Jurkat, Clone E6-1 (cell line): ENCODE measurements around the gene CALML4. TPM values are rescaled to one million over a fixed set of nuclear protein-coding genes. Genes with fewer than 3 reads are reported as not detected.
"Not testable (repeated sequence)": the region's sequence is repeated elsewhere in the genome, so short reads cannot be mapped to it uniquely, and the experiment has no call there.

Source experiments
- DNase-seq: peaks from one replicate; pipeline ENCODE4 v3.0.0-alpha.2; 2011; ENCODE audit warnings: low read depth, low spot score
- H3K4me3 ChIP-seq: 2 replicates; pipeline ENCODE4 v1.5.1; 2011; ENCODE audit warnings: mild to moderate bottlenecking, low read length, control low read depth, moderate library complexity
- polyA plus RNA-seq: library from polyadenylated mRNA; unstranded; fragments of >200 nt; gene quantifications from one replicate; pipeline ENCODE4 v1.2.1, GENCODE V29; 2012; ENCODE audit warnings: missing spikeins; ENCODE audit not compliant: insufficient read length, insufficient read depth

CALML4 gene
- 25.9 TPM for polyA plus RNA-seq

- no peak for DNase-seq
- no peak within 1 kb of the TSS for H3K4me3 ChIP-seq
Observed at GRCh38 chr15:68204776-68205557, at the start of gene CALML4. Gene CALML4, minus strand, starts transcription at chr15:68205332. Its CDS starts 85 bp downstream, at chr15:68205247.

- H3K4me3 ChIP-seq = no peak overlapping the region
- peak; percentile 79 for DNase-seq
Observed at GRCh38 chr15:68252925-68253534, 47.9 kb upstream of the CALML4 start.

GRCh38 chr15:68249058-68249713, 44.1 kb upstream of the CALML4 start:
- H3K4me3 ChIP-seq = no peak overlapping the region
- no peak for DNase-seq

- DNase-seq = no peak
- no peak overlapping the region for H3K4me3 ChIP-seq
Observed at GRCh38 chr15:68244235-68244634, 39.1 kb upstream of the CALML4 start.

- no peak overlapping the region for H3K4me3 ChIP-seq
- DNase-seq = no peak
Observed at GRCh38 chr15:68241088-68241935, 36.2 kb upstream of the CALML4 start.

GRCh38 chr15:68239025-68239424, 33.9 kb upstream of the CALML4 start:
- no peak overlapping the region for H3K4me3 ChIP-seq
- DNase-seq = no peak

GRCh38 chr15:68235022-68235421, 29.9 kb upstream of the CALML4 start:
- DNase-seq = no peak
- H3K4me3 ChIP-seq = no peak overlapping the region

GRCh38 chr15:68234520-68234919, 29.4 kb upstream of the CALML4 start:
- not testable (repeated sequence) for DNase-seq, H3K4me3 ChIP-seq

GRCh38 chr15:68234060-68234459, 28.9 kb upstream of the CALML4 start:
- no peak for DNase-seq
- no peak overlapping the region for H3K4me3 ChIP-seq

- H3K4me3 ChIP-seq = no peak overlapping the region
- no peak for DNase-seq
Observed at GRCh38 chr15:68232937-68233336, 27.8 kb upstream of the CALML4 start.

GRCh38 chr15:68232449-68232848, 27.3 kb upstream of the CALML4 start:
- no peak for DNase-seq
- no peak overlapping the region for H3K4me3 ChIP-seq

GRCh38 chr15:68231102-68231818, 26.1 kb upstream of the CALML4 start:
- H3K4me3 ChIP-seq = no peak overlapping the region
- DNase-seq = no peak

GRCh38 chr15:68230157-68231100, 25.3 kb upstream of the CALML4 start:
- H3K4me3 ChIP-seq = peak overlapping the region; percentile 93
- no peak for DNase-seq

GRCh38 chr15:68229386-68230156, 24.4 kb upstream of the CALML4 start, which contains the start of gene CLN6:
Gene CLN6, minus strand, starts transcription at chr15:68229728. Its CDS starts 144 bp downstream, at chr15:68229584.
- peak; percentile 78 for DNase-seq
- peak within 1 kb of the TSS; percentile 93 for H3K4me3 ChIP-seq

GRCh38 chr15:68228971-68229385, 23.8 kb upstream of the CALML4 start:
- no peak for DNase-seq
- peak overlapping the region; percentile 93 for H3K4me3 ChIP-seq

- no peak for DNase-seq
- peak overlapping the region; percentile 93 for H3K4me3 ChIP-seq
Observed at GRCh38 chr15:68228143-68228970, 23.2 kb upstream of the CALML4 start.
